PC-9 (cell line): ENCODE measurements around the gene ETNK1.

Experiments used
- EZH2 ChIP-seq: fragments of 200-600 bp; sonication (generic); IDR thresholded peaks from 2 replicates; pipeline ENCODE4 v1.8.0; 2017; ENCODE audit warnings: antibody characterized with exemption, low read depth
- TF ChIP-seq, protein P1 (sequence below): fragments of 200-600 bp; sonication (generic); conservative IDR thresholded peaks from 2 replicates; pipeline ENCODE4 v1.6.1; 2017; ENCODE audit warnings: mixed run types, antibody characterized with exemption, mild to moderate bottlenecking, moderate library complexity

DNA sequence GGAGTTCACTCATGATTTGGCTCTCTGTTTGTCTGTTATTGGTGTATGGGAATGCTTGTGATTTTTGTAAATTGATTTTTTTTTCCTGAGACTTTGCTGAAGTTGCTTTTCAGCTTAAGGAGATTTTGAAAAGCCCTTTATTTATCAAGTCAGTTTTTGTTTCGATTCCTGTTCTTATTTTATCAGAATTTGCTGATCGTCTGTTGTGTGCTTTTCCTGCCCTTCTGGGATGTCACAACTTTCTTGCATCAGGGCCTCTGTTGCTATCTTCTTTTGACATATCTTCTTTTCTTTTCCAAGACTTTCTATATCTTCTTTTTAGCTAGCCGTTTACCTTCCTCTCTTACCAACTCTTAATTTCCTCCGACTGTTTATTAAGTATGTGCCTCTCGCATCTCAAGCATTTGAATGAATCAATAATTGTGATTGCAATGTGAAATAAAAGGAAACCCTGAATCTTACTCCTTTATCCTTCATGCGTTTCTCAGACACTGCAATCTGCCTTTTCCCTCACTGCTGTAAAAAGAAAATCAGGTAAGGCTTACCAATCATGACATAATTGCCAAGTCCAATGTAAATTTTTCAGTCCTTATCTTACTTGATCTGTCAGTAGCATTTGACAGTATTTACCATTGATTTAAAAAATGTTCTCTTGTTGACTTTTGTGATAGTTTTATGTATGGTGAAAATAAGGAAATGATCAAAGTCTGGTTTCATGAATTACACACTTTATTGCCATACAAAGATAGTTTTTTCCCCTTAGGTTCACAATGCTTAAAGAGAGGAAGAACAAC is 53.0 kb downstream of the ETNK1 start:
- no peak for TF ChIP-seq EZH2
- TF ChIP-seq, protein P1, sequence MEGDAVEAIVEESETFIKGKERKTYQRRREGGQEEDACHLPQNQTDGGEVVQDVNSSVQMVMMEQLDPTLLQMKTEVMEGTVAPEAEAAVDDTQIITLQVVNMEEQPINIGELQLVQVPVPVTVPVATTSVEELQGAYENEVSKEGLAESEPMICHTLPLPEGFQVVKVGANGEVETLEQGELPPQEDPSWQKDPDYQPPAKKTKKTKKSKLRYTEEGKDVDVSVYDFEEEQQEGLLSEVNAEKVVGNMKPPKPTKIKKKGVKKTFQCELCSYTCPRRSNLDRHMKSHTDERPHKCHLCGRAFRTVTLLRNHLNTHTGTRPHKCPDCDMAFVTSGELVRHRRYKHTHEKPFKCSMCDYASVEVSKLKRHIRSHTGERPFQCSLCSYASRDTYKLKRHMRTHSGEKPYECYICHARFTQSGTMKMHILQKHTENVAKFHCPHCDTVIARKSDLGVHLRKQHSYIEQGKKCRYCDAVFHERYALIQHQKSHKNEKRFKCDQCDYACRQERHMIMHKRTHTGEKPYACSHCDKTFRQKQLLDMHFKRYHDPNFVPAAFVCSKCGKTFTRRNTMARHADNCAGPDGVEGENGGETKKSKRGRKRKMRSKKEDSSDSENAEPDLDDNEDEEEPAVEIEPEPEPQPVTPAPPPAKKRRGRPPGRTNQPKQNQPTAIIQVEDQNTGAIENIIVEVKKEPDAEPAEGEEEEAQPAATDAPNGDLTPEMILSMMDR: no peak
